HG03457 (cell line): Measurements from ENCODE around the gene FARS2.
"Not testable (repeated sequence)": the region's sequence is repeated elsewhere in the genome, so short reads cannot be mapped to it uniquely, and the experiment has no call there.

ENCODE experiments used
- ATAC-seq: cut with Tn5 transposase; IDR thresholded peaks from one replicate; pipeline ENCODE4 v1.9.1; 2021; ENCODE audit warnings: moderate number of reproducible peaks; ENCODE audit not compliant: unreplicated experiment

Gene FARS2

DNA sequence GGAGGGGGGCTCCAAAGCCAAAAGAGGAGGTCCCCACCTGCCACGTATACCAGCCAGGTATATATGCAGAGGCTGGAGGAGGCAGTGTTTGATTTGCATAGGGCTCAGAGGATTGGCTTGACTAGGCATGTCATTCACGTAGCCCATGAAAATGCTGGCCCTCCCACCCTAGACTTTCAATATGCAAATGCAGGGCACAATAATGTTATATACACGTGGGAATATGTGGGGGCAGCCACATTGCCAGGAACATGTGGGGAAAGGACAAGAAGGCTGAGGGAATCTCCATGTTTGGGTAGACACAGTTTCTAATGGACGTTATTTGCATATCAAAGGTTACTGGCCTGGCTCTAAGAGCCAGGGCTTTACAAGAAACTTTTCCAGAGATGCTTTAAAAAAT, 301.8 kb downstream of the FARS2 start:
- no peak for ATAC-seq

DNA sequence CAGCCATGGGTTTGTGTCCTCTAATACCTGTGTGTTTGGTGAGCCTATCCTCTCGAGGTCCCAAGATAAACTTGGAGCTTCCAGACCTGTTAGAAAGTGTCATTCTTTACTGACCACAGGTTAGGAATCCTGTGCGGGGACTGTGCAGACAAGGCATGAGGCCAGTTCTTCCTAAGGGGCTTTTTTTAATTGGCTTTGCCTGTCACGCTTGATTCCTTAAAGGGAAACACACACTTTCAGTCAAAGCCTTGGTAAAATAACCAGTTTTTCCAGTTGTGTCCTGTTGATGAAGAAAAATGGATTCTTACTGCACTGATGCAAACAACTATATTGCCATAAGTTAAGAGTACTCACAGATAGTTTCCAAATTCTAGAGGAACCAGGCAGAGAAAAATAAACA, 303.4 kb downstream of the FARS2 start:
- ATAC-seq = not testable (repeated sequence)

DNA sequence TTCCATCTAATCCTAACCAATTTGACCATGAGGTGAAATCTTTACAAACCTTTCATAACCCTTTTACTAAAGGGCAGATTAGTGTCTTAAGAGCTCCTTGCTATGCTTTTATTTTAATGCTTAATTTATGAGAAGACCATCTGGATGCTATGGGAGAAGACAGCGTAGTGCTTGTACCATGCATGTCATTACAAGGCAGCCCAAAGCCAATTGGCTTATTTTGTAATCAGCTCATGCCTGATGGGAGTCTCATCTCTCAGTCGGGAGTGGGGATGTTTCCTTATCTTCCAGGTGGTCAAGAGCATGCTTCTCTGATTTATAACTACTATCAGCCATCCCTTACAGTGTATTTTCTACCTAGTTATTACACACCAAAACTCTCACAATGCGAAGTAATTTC, 304.7 kb downstream of the FARS2 start:
- ATAC-seq = no peak

DNA sequence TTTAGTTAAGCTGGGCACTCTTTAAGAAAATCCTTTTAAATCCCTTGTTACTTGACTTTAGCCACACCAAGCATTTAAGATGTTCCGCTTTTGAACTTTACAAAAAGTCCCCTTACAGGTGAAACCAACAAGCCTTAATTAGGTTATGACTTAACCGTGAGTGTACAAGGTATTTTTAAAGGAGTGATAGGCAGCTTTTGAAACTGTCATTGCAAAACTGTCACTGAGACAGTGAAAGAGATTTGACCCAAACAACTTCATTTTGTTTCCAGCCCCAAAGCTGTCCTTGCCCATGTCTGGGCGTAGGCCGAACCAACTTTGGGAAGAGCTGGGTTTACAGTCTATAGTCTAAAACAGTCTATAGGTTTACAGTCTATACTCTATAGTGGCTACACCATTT, 305.4 kb downstream of the FARS2 start:
- no peak for ATAC-seq

DNA sequence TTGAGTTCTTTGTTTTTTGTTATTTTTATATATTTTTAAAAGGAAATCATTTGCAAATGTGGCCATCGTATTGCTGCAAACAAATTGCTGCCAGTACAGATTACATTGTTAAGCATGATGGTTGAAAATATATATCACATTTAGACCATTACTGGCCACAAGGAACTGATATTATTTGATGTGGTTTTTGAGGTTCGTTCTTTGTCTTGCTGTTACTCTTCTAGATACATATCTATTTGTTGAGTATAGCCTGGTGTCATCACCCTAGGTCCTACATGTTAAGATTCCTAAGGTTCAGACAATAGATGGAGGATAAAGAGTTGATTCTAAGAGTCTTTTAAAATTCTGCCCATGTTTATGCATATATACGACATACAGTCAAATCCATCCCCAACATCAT, 306.0 kb downstream of the FARS2 start:
- no peak for ATAC-seq

DNA sequence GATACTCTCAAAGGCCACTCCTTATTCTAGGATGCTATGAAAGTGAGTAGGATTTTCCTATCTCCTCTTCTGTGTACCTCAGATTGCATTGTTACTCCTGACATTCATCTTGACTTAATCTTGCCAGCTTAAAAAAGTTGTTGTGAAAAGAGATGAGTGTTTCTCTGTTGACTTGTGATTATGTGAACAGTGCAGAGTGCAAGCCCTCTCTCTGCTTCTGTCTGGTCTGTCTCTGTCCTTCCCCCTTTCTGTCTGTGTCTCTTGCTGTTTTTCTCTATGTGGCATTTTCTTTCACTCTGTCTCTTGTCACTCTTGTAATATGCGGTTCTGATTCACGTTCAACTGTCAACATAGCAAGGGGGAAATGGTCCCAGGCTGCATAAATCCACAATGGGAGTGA, 306.6 kb downstream of the FARS2 start:
- no peak for ATAC-seq

DNA sequence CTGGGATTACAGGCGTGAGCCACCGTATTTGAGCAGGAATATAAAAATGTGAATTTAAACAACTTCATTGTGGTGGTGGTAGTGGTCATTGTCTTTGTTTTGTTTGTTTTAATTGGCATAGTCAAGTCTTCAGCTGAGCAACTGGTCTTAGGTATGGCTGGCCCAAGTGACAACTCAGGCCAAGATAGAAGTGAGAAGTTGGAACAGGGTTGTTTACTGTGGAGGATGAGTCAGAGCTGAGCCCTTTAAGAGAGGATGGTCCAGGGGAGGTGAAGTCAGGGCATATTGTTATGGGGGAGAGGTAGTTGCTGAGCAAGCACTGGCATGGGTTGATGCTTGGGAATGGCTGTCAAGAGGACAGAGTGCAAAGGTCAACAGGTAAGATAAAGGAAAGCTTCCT, 308.2 kb downstream of the FARS2 start:
- ATAC-seq = no peak

DNA sequence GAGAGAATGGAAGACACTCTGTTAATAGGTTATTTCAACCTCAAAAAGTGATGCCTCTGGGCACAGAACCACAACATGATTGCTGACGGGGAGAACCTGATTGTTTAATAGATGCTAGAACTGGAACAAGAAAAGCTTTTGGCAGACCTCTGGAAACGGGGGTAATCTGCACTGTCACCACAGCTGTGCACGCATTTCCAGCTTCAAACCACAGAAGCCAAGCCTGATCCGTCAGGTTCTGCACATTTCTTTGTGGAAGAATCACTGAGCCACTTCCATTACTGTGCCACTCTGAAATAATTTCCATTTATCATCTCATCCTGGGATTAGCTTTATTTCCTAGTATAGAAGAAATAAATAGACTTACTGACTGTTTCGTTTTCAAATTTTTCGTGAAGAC, 309.3 kb downstream of the FARS2 start:
- ATAC-seq = no peak

DNA sequence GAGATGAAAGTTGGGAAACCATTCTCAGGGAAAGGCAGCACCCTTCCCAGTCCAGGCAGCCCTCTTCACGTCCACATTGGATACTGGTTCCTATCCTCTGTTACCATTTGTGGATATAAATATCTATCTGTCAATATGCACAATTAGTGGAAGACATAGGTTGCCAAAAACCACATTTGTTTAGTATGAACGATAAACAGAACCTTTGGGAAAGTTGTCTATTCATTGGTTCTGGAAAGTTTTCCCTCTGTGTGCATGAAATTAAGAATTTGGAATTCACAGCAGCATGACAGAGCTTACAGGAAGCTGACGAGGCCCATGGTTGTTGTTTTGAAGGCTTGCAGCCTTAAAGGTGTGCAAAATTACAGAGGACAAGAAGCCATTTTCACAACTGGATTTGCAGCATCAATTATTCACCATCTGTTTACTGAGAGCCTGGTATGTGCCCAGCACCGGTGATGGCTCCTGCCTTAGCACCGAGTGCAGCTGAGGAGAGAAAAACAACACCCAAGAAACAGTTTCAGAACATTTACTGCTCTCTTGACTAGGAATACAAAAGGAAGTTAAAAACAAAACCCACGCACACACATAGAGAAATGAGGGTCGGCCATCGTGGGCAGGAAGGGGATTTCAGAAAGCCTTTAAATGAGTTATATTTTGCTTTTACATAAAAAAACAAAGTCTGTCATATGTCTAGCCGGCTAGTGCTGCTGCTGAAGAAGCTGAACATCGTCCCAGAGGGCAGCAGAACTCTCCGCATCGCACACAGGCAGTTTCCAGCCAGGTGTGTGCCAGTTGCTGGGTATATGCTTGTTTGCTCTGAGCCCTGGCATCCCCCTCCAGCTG, 319.6 kb downstream of the FARS2 start:
- no peak for ATAC-seq

DNA sequence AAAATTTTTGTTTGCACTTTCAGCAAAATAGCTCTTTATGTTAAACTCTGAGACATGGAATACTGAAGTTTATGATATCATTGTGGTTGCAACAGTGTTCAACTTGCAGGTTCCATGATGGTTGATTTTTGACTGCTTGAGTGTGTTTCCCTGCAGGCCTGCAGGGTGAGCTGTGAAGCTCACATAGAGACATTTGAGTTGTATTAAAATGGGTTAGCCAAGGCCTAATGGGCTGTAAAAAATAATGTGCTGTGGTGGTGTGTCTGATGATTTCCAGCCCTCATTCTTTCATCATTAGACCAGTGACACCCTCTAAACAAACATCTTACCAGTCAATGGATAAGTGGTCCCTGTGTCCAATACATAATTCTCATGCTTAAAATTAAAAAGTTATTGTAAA, 321.4 kb downstream of the FARS2 start:
- no peak for ATAC-seq

DNA sequence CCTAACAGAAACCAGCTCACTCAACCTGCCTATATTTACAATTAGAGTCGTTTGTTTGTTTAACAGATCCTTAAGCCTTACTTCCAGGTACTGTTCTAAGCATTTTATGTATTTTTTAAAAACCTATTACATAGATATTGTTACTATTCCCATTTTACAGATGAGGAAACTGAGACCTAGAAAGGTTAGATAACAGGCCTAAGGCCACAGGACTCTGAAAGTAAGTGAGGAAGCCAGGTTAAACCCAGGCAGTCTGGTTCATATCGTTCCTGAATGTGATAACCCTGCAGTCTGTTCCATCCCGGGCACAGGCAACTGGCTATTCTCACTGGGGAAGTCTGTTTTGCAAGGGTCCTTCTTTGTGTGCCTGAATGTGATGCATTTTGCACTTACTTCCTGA, 322.2 kb downstream of the FARS2 start:
- ATAC-seq = no peak

DNA sequence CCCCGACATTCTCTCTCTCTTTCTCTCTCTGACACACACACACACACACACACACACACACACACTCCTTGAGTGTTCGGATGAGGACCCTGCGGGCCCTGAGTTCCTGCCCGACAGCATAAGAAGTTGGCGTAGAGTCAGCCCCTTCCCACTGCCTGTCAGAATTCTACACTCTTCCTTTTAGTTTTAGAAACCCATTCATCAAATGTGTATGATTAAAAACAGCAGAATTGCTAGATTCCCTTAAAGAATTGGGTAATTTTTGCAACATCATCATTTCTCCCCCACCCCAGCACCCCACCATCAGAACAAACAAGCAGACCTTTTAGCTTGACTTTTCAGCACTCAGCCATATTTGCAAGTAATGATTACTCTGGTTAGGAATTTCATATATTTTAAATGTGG, 322.8 kb downstream of the FARS2 start:
- ATAC-seq = no peak

DNA sequence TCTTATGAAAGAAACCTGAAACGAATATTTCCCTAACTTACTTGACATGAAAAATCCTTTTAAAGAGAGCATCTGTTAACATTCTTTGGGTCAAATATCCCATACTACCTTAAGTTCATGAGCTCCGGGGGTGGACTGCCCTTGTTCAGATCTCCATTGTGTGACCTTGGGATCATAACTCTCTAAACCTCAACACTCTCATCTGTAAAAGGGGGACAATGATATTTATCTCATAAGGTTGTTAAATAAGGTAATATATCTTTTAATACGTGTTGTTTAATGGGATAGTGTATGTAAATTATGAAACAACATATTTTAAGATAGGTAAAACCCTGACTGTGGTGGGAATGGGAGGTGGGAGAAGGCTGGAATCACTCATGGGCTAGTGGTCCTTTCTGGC, 326.3 kb downstream of the FARS2 start:
- ATAC-seq = no peak

DNA sequence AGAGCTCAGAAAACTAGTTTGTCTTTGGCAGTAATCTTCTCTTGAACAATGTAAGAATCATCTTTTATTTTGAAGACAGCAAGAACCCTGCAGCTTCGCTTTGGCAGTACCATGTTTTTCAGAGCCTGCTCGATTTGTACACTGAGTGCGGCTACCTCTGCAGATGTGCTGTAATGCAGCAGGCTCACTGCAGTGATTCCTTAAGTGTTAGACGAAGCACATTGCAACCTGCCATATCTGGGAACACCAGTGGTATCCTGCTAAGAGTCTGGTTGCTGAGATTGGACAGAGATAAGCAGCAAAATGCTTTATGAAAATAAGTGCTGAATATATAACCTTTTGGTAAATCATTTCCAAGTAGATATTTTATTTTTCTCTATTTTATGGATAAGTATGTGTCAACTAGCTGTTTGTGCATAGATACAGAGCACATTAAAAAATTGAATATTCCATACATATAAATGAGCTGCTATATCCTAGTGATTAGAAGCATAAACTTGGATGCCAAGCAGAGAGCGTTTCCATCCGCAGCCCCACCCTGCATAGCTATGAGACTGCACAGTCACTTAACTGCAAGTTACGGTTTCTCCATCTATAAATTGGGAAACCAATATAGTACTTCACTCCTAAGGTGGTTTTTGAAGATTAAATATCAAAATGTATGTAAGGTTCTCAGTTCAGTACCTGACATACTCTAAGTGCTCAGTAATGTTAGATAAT, 328.3 kb downstream of the FARS2 start:
- ATAC-seq = no peak

DNA sequence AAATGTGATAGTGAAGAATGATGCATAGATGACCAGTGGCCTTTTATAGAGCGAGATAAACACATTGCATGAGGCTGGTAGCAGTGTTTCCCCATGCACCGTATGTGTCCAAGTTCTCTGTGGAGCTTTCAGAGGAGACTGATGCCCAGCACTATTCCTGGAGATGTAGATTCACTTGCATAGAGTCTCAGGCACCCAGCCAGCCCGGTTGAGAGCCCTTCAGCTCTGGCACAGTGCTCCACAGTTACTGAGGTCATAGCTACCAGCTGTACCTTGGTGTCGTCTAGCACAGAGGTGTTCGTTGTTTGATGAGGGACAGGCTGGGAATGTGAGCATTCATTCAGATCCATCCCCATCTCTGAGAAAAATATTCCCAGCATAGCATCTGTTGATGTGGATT, 328.9 kb downstream of the FARS2 start:
- no peak for ATAC-seq

DNA sequence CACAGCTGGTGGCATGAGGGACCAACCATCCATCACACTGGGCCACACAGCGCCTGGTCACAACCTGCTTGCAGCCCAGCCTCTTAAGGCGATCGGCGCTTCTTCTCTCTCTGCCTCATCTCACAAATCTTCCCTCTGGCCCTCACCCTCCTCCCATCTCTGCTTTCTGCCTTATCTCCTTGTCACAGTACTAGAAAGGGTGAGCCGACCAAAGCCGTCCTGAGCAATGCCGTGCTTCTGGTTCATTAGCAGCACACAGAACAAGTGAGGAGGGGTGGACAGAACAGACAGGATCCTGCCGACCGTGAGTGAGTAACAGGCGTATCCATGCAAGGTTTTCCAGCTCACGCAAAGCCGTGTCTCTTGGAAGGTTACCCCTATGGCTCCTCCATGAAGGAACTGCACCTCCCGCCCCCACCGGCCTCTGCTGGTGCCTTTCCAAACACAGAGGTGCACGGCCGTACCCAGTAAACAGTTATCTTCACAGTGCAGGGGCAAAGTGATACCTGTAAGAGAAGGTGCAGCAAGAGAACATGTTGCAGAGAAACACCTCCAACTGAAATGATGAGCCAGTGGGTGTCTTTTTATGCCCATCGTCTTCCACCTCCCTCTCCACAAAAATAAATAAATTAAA, 331.7 kb downstream of the FARS2 start:
- no peak for ATAC-seq

DNA sequence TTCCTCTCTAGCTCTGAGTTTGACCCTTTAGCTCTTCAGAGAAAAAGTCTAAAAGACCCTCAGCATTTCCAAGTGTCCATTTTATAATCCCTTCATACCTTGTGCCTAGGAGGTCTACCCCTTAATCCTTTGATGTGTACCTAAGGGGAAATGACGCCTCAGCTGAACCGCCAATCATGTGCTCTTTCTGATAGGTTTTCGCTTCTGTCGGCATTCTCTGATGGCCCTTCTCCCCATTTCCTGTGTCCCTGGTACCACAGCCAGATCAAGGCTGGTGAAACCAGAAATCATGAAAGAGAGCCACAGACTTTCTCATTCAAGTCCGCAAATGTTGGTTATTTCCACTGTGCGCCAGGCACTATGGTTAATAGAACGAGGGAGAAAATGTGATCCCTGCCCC, 333.9 kb downstream of the FARS2 start:
- no peak for ATAC-seq

DNA sequence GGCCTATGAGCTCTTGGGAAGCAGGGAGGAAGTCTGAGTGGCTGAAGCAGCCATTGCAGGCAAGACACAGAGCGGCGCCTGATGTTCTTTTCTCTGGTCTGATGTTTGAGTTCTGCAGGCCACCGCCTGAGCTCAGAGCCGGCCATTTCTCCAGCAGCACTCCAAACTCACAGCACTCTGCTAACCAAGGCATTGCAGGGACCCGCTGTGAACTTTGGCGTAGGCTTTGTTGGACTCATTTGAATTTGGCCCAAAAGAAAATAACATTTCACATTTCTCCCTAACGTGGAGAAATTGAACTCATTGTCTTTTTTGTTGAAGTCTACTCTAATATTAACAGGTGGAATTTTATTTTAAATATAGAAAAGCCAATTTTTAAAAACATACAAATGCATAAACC, 336.1 kb downstream of the FARS2 start:
- no peak for ATAC-seq

DNA sequence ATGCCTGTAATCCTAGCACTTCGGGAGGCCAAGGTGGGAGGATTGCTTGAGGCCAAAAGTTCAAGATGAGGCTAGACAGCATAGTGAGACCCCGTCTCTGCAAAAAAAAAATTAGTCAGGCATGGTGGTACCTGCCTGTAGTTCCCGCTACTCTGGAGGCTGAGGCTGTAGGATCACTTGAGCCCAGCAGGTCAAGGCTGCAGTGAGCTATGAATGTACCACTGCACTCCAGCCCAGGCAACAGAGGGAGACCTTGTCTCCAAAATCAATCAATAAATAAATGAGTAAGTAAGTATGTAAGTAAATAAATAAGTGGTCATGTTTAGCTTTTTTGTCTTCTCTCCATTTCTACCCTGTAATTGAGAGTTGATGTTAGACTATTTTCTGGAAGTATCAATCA, 336.8 kb downstream of the FARS2 start:
- ATAC-seq = no peak

DNA sequence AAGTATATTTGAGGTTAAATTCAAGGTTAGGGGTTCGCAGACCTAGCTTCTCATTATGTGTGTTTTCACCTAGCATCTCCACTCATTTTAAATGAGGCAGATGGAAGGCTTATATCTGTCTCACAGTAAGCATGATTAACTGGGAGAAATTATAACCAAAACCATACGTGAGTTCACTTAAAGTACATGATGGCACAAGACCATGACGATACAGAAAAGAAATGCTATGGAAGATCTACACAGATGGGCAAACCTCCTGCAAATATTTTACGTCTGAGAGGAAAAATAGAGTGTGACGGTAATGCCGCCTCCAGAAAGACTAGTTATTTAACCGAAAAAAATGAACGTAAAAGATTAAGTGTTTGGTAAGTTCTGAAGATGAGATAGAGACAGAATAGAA, 337.8 kb downstream of the FARS2 start:
- no peak for ATAC-seq

DNA sequence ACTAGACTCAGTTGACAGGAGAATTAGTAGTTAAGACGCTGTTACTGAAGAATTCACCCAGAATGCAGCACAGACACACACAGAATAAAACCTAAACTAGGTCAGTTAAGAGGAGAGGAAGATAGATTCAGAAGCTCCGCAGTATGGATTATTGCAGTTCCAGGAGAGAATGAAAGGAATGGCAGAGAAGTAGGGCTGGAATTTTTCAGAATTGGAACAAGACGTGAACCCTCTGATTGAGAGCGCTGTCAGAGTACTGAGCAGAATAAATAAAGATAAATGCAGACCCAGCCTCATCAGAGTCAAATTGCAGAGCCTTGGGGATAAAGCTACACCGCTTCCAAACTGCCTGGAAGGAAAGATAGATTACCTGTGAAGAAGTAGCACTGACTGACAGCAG, 344.6 kb downstream of the FARS2 start:
- no peak for ATAC-seq

DNA sequence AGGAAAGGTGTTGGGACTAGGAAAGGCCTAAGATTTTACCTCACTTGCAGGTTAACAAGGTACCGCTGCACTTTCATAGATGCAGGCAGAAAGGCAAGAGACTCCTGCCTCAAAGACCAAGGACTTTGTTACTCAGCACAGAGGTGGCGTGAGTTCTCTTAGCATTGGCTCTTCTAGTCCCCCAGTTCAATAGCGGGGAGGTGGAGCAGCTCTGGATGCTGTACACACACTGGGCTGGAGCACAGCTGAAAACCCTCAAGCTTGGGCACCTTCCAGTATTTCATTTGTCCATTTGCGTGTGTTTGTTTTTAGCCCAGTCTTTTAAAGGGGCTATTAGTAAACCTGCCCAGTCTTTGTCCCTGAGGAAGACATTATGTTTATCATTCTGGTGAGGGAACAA, 345.2 kb downstream of the FARS2 start:
- ATAC-seq = no peak
